K562 (cell line): Measurements from ENCODE around the gene ENSA. TPM values are rescaled to one million over a fixed set of nuclear protein-coding genes. Genes with fewer than 3 reads are reported as not detected.
A peak's percentile ranks its signal among the peaks of the same experiment; 100 is the strongest.

ENCODE experiments used
- CTBP1 ChIP-seq: fragments of 450-650 bp; IDR thresholded peaks from 2 replicates; pipeline ENCODE4 v1.6.1; 2016; ENCODE audit warnings: borderline replicate concordance
- HEY1 ChIP-seq: fragments of 250-450 bp; sonication (Bioruptor Pico); IDR thresholded peaks from 2 replicates; pipeline ENCODE4 v1.5.0; 2020; ENCODE audit warnings: mild to moderate bottlenecking, moderate library complexity, borderline replicate concordance
- HNRNPK ChIP-seq: fragments of 200-400 bp; formaldehyde crosslinking; IDR thresholded peaks from one replicate; pipeline ENCODE4 v1.6.1; 2018; ENCODE audit warnings: mild to moderate bottlenecking, low read depth, low read length; ENCODE audit not compliant: poor library complexity, severe bottlenecking
- IFI16 ChIP-seq: fragments of 250-450 bp; sonication (Bioruptor Pico); IDR thresholded peaks from 2 replicates; pipeline ENCODE4 v2.1.2; 2022; ENCODE audit warnings: mild to moderate bottlenecking, inconsistent platforms
- XRCC3 ChIP-seq: fragments of 450-650 bp; IDR thresholded peaks from 2 replicates; pipeline ENCODE4 v1.6.1; 2017; ENCODE audit warnings: mild to moderate bottlenecking, moderate library complexity
- polyA plus RNA-seq, 8 experiments: library from polyadenylated mRNA; depleted of rRNA in 4 of 8; stranded (reverse) in 5 of 8; unstranded in 3 of 8; fragments of >200 nt; fragmentation: Nextera tagmentation in 2 of 8; fragmentation: Illumina TruSeq in 1 of 8; extraction: Ambion mirVana in 2 of 8; extraction: Trizol in 1 of 8; gene quantifications; 2 replicates each; pipeline versions ENCODE4 v1.2.1 to v1.2.3, GENCODE V29; 2011 to 2014; ENCODE audit warnings: inconsistent platforms in 1 of 8, missing spikeins in 1 of 8
- total RNA-seq, 7 experiments: library from RNA; depleted of rRNA in 6 of 7; stranded (reverse); fragments of >200 nt in 6 of 7; fragmentation: Illumina TruSeq in 2 of 7; extraction: Trizol in 2 of 7; gene quantifications; 2 replicates each; pipeline versions ENCODE4 v1.2.1 to v1.2.3, GENCODE V29; 2011 to 2021; ENCODE audit warnings: low replicate concordance in 1 of 7
- TF ChIP-seq, protein P1 (sequence below), 2 experiments: fragments of 150-350 bp in 1 of 2; IDR thresholded peaks; 2 replicates each; pipeline ENCODE4 v1.6.1; 2012 to 2016; ENCODE audit warnings: low read depth in 2 of 2, low read length in 2 of 2, mild to moderate bottlenecking in 1 of 2, moderate library complexity in 1 of 2
- TF ChIP-seq, protein P2 (sequence below): sonication (generic); formaldehyde crosslinking; IDR thresholded peaks from 2 replicates; pipeline ENCODE4 v1.8.1; 2022; ENCODE audit warnings: missing genetic modification reagents

Gene ENSA
- total and polyA plus RNA-seq, 9 of the 15 experiments (the other 6 are each of a cell fraction or from before 2014, with no cell fraction given), result 68.1 to 605 (median 188) TPM

DNA sequence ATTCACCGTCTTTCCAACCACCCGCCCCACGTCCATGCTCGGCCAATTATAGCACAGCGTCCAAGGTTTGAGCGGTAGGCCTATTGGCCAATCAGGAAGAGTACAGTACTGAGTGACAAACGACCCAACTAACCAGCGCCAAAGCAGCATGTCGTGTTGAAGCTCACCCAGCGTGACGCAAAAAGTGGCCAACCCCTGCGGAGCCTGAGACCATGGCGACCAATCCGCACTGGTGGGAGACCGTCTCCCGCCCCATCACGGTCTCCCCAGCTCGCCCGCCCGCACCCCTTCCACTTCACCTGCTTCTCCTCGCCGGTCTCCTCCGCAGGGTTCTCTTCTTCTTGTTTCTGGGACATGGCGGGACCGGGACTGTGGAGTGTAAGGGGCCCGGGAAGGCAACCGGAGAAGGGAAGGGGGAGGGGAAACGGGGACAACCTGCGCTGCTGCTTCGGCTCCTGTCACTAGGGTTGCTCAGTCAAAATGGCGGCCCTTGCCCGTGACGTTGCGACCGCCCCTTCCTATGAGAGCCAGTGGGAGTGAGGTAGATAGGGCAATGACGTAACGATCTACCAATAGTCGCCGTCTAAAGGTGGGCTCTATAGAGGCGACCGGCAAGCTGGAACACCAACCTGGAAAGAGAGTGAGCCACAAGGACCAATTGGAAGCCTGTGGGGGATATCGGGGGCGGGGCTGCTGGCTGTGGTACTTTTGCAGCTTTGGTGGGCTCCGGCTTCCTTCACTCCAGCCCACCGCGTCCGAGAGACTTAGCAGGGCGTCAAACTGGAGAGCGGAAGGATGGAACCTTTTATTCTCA lies at the start of gene ENSA (continued):
- TF ChIP-seq, protein P1, sequence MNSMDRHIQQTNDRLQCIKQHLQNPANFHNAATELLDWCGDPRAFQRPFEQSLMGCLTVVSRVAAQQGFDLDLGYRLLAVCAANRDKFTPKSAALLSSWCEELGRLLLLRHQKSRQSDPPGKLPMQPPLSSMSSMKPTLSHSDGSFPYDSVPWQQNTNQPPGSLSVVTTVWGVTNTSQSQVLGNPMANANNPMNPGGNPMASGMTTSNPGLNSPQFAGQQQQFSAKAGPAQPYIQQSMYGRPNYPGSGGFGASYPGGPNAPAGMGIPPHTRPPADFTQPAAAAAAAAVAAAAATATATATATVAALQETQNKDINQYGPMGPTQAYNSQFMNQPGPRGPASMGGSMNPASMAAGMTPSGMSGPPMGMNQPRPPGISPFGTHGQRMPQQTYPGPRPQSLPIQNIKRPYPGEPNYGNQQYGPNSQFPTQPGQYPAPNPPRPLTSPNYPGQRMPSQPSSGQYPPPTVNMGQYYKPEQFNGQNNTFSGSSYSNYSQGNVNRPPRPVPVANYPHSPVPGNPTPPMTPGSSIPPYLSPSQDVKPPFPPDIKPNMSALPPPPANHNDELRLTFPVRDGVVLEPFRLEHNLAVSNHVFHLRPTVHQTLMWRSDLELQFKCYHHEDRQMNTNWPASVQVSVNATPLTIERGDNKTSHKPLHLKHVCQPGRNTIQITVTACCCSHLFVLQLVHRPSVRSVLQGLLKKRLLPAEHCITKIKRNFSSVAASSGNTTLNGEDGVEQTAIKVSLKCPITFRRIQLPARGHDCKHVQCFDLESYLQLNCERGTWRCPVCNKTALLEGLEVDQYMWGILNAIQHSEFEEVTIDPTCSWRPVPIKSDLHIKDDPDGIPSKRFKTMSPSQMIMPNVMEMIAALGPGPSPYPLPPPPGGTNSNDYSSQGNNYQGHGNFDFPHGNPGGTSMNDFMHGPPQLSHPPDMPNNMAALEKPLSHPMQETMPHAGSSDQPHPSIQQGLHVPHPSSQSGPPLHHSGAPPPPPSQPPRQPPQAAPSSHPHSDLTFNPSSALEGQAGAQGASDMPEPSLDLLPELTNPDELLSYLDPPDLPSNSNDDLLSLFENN (IDR thresholded peaks at IDR 0.05; ENCODE audit: low read depth in 2 of 2, low read length in 2 of 2), result no peak
- no peak for TF ChIP-seq IFI16 (CRISPR knock-in tag)
- TF ChIP-seq, protein P2, sequence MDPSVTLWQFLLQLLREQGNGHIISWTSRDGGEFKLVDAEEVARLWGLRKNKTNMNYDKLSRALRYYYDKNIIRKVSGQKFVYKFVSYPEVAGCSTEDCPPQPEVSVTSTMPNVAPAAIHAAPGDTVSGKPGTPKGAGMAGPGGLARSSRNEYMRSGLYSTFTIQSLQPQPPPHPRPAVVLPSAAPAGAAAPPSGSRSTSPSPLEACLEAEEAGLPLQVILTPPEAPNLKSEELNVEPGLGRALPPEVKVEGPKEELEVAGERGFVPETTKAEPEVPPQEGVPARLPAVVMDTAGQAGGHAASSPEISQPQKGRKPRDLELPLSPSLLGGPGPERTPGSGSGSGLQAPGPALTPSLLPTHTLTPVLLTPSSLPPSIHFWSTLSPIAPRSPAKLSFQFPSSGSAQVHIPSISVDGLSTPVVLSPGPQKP (CRISPR knock-in tag), result no peak
- peak; percentile 53 for TF ChIP-seq CTBP1
- TF ChIP-seq HEY1 (CRISPR knock-in tag), result no peak
- TF ChIP-seq XRCC3, result no peak
- no peak for TF ChIP-seq HNRNPK
